A549 (cell line): ENCODE data around the gene ST8SIA2. TPM values are rescaled to one million over a fixed set of nuclear protein-coding genes. Genes with fewer than 3 reads are reported as not detected.
A peak's percentile ranks its signal among the peaks of the same experiment; 100 is the strongest.

Experiments
- ATAC-seq, 2 experiments: fragments of 200-7000 bp in 1 of 2; fragments of >200 bp in 1 of 2; cut with Nextera tagmentation in 1 of 2; cut with Tn5 transposase in 1 of 2; 3 replicates each; pipeline versions ENCODE4 v1.8.0 to v1.9.1; 2018 to 2020; ENCODE audit warnings: mild to moderate bottlenecking in 1 of 2, moderate library complexity in 1 of 2
- CTCF ChIA-PET: fragments of 300-600 bp; sonication (Branson Sonifier 250); formaldehyde crosslinking; extraction: SDS; loops from one replicate; lab custom pipeline; 2021; ENCODE audit warnings: antibody characterized with exemption, inconsistent platforms; lab: Yijun Ruan, JAX
- POLR2A ChIA-PET: fragments of 350-600 bp; formaldehyde crosslinking; extraction: SDS; loops from one replicate; lab custom pipeline; 2021; ENCODE audit warnings: antibody characterized with exemption, inconsistent platforms; lab: Yijun Ruan, JAX
- DNase-seq, 2 experiments: peaks; one replicate each; pipeline versions ENCODE4 v3.0.0 to v3.0.0-alpha.2; 2011 to 2016; ENCODE audit warnings: low read depth in 1 of 2, low spot score in 1 of 2
- FAIRE-seq: peaks from 2 replicates; lab custom pipeline; 2011; peaks lifted over from hg19 to GRCh38; lab: Jason Lieb, UNC
- H3K27ac ChIP-seq, 2 experiments: fragments of >200 bp; sonication (Bioruptor Twin); formaldehyde crosslinking; 3 replicates each; pipeline ENCODE4 v1.5.1; 2016 to 2017
- H3K4me1 ChIP-seq: fragments of >200 bp; sonication (Bioruptor Twin); formaldehyde crosslinking; 3 replicates; pipeline ENCODE4 v1.6.1; 2016
- H3K4me2 ChIP-seq: fragments of >200 bp; sonication (Bioruptor Twin); formaldehyde crosslinking; 3 replicates; pipeline ENCODE4 v1.6.1; 2016
- H3K4me3 ChIP-seq: fragments of >200 bp; sonication (Bioruptor Twin); formaldehyde crosslinking; 3 replicates; pipeline ENCODE4 v1.5.1; 2016
- H3K9me3 ChIP-seq: fragments of >200 bp; sonication (Bioruptor Twin); formaldehyde crosslinking; 3 replicates; pipeline ENCODE4 v1.6.1; 2016
- CHD2 ChIP-seq: fragments of 150-350 bp; IDR thresholded peaks from 2 replicates; pipeline ENCODE4 v1.6.1; 2014; ENCODE audit warnings: low read length; ENCODE audit not compliant: partially characterized antibody
- E2F6 ChIP-seq: IDR thresholded peaks from 2 replicates; pipeline ENCODE4 v1.6.1; 2012; ENCODE audit warnings: low read depth, borderline replicate concordance
- EHF ChIP-seq: fragments of 250-450 bp; sonication (Bioruptor Pico); IDR thresholded peaks from 2 replicates; pipeline ENCODE4 v1.5.0; 2020; ENCODE audit warnings: mild to moderate bottlenecking
- EHMT2 ChIP-seq: fragments of 200-600 bp; sonication (generic); IDR thresholded peaks from 2 replicates; pipeline ENCODE4 v1.6.1; 2016; ENCODE audit warnings: antibody characterized with exemption, low read depth, mild to moderate bottlenecking, moderate library complexity
- FOSL2 ChIP-seq, 2 experiments: fragments of 450-650 bp in 1 of 2; fragments of >200 bp in 1 of 2; sonication (Bioruptor Twin) in 1 of 2; formaldehyde crosslinking; IDR thresholded peaks; 2 replicates each; pipeline versions ENCODE4 v1.5.0 to v1.6.1; 2016 to 2020; ENCODE audit warnings: mild to moderate bottlenecking in 1 of 2, moderate library complexity in 1 of 2
- FOXS1 ChIP-seq: fragments of 250-450 bp; sonication (Bioruptor Pico); IDR thresholded peaks from 2 replicates; pipeline ENCODE4 v1.5.0; 2020; ENCODE audit warnings: mild to moderate bottlenecking, moderate library complexity
- HDAC2 ChIP-seq: fragments of 200-600 bp; sonication (generic); IDR thresholded peaks from 2 replicates; pipeline ENCODE4 v1.6.1; 2016
- HMGXB4 ChIP-seq: fragments of 250-450 bp; sonication (Bioruptor Pico); IDR thresholded peaks from 2 replicates; pipeline ENCODE4 v1.5.0; 2021; ENCODE audit warnings: mild to moderate bottlenecking, moderate library complexity, borderline replicate concordance
- HOXB13 ChIP-seq: fragments of 250-450 bp; sonication (Bioruptor Pico); IDR thresholded peaks from 2 replicates; pipeline ENCODE4 v1.5.0; 2020; ENCODE audit warnings: low read depth, mild to moderate bottlenecking, moderate library complexity
- HOXB5 ChIP-seq: fragments of 250-450 bp; sonication (Bioruptor Pico); IDR thresholded peaks from 2 replicates; pipeline ENCODE4 v1.5.0; 2020; ENCODE audit warnings: mild to moderate bottlenecking, moderate library complexity
- JUNB ChIP-seq: fragments of >200 bp; sonication (Bioruptor Twin); formaldehyde crosslinking; IDR thresholded peaks from 2 replicates; pipeline ENCODE4 v1.6.1; 2016
- KDM1A ChIP-seq: fragments of 200-600 bp; sonication (generic); IDR thresholded peaks from 2 replicates; pipeline ENCODE4 v1.6.1; 2016; ENCODE audit warnings: low read depth, mild to moderate bottlenecking
- KDM5A ChIP-seq: fragments of 200-600 bp; sonication (generic); IDR thresholded peaks from 2 replicates; pipeline ENCODE4 v1.6.1; 2016; ENCODE audit warnings: antibody characterized with exemption, mild to moderate bottlenecking
- MAX ChIP-seq: IDR thresholded peaks from 2 replicates; pipeline ENCODE4 v1.6.1; 2012
- MAZ ChIP-seq: fragments of 150-350 bp; IDR thresholded peaks from 2 replicates; pipeline ENCODE4 v1.6.1; 2014; ENCODE audit warnings: antibody characterized with exemption, low read depth, low read length, borderline replicate concordance
- NFE2L2 ChIP-seq: fragments of 150-350 bp; conservative IDR thresholded peaks from 2 replicates; pipeline ENCODE4 v1.6.1; 2014; ENCODE audit warnings: low read length
- PHF8 ChIP-seq: fragments of 200-600 bp; sonication (generic); IDR thresholded peaks from 2 replicates; pipeline ENCODE4 v1.6.1; 2016; ENCODE audit warnings: low read depth, mild to moderate bottlenecking, antibody characterized with exemption, moderate library complexity, borderline replicate concordance
- POLR2AphosphoS2 ChIP-seq: conservative IDR thresholded peaks from 2 replicates; pipeline ENCODE4 v1.6.1; 2012; ENCODE audit warnings: low read length, improper control_type of control experiment, inconsistent platforms
- RCOR1 ChIP-seq: fragments of 150-350 bp; IDR thresholded peaks from 2 replicates; pipeline ENCODE4 v1.6.1; 2014; ENCODE audit warnings: antibody characterized with exemption, low read length, low read depth
- RFX5 ChIP-seq: fragments of 450-650 bp; IDR thresholded peaks from 2 replicates; pipeline ENCODE4 v1.7.1; 2014; ENCODE audit warnings: antibody characterized with exemption, mild to moderate bottlenecking, moderate library complexity
- SREBF2 ChIP-seq: fragments of 450-650 bp; IDR thresholded peaks from 2 replicates; pipeline ENCODE4 v1.6.1; 2014; ENCODE audit warnings: mild to moderate bottlenecking, moderate library complexity
- TP53 ChIP-seq: fragments of 250-450 bp; sonication (Bioruptor Pico); IDR thresholded peaks from 2 replicates; pipeline ENCODE4 v1.5.0; 2021; ENCODE audit warnings: mild to moderate bottlenecking, moderate library complexity
- ZFP36 ChIP-seq: fragments of 450-650 bp; IDR thresholded peaks from 2 replicates; pipeline ENCODE4 v1.6.1; 2014; ENCODE audit warnings: borderline replicate concordance; ENCODE audit not compliant: partially characterized antibody
- ZNF302 ChIP-seq: fragments of 250-450 bp; sonication (Bioruptor Pico); IDR thresholded peaks from 2 replicates; pipeline ENCODE4 v1.9.0; 2021; ENCODE audit warnings: inconsistent platforms, mild to moderate bottlenecking, moderate library complexity
- ZSCAN20 ChIP-seq: fragments of 250-450 bp; sonication (Bioruptor Pico); IDR thresholded peaks from 2 replicates; pipeline ENCODE4 v1.8.0; 2022; ENCODE audit warnings: mild to moderate bottlenecking, moderate library complexity
- whole genome bisulfite sequencing: methylation state at CpG from one replicate; pipeline ENCODE4 v1.1.6; 2017; ENCODE audit errors: missing lambda C conversion rate; 5-methylcytosine and 5-hydroxymethylcytosine counted together
- polyA plus RNA-seq, 4 experiments: library from polyadenylated mRNA; depleted of rRNA in 3 of 4; stranded (reverse); fragments of >200 nt; fragmentation: RNase III in 1 of 4; extraction: RNeasy Plus Mini Kit Qiagen cat#74134 plus additional on column Dnase treatment in 1 of 4; gene quantifications; 2 replicates in 3 of 4; 3 replicates in 1 of 4; pipeline ENCODE4 v1.2.3, GENCODE V29; 2011 to 2017

ST8SIA2 gene
- polyA plus RNA-seq, 2 of the 4 experiments (the other 2 are of a cell fraction), result 0.22 to 0.41 TPM

- peaks cover 14% of the 10 kb centered on the region for H3K4me1 ChIP-seq
- H3K4me3 ChIP-seq, result no peak overlapping the region
- TF ChIP-seq PHF8, result no peak
- TF ChIP-seq SREBF2, result no peak
- WGBS, result 72% methylated on average over 7 of the region's 7 CpGs
- H3K4me2 ChIP-seq, result no peak overlapping the region
- H3K9me3 ChIP-seq, result no peaks in the 10 kb centered on the region
- H3K27ac ChIP-seq, result no peak overlapping the region
- ATAC-seq, result 0 out of 6 replicates have a peak, but pooled peaks of 1 of the 2 experiments have one; percentile 16
- ChIA-PET CTCF (interaction anchor here (0.6 to 1.1 kb wide), 4 partner anchors 8 to 1053 kb away, joined by 3 to 4 read pairs (median 3); no protein-coding TSS in a partner anchor), POLR2A (no interaction called here)
- FAIRE-seq, result no peak
- DNase-seq, result no peak
These were observed 25.2 kb downstream of the ST8SIA2 start for GRCh38 chr15:92418864-92419263.

- TF ChIP-seq KDM1A, result no peak
- TF ChIP-seq EHMT2, result no peak
- TF ChIP-seq HOXB5 (CRISPR knock-in tag), result no peak
- TF ChIP-seq RFX5, result no peak
- no peak for TF ChIP-seq TP53 (CRISPR knock-in tag)
- TF ChIP-seq PHF8, result no peak
- TF ChIP-seq RCOR1, result no peak
- no peak for TF ChIP-seq EHF
- TF ChIP-seq, all 56 proteins: peak for 0
- FAIRE-seq (no peak), ATAC-seq (peak in 1 of 2 experiments; percentile 39; a peak in 2 of 6 replicates), DNase-seq (no peak)
- Histone ChIP-seq H3K4me3 (no peak overlapping the region), H3K27ac (peak overlapping the region in 1 of 2 experiments; percentile 46; a peak in 2 of 6 replicates), H3K4me2 (peak overlapping the region; percentile 35; the same call in 1 of the 3 replicates), H3K4me1 (peaks cover 9% of the 10 kb centered on the region), H3K9me3 (no peaks in the 10 kb centered on the region)
- POLR2A ChIA-PET, result no interaction called here
- CTCF ChIA-PET, result interaction anchor here (1.2 to 1.4 kb wide), 4 partner anchors 8 to 15 kb away, joined by 3 to 4 read pairs (median 4); no protein-coding TSS in a partner anchor
- WGBS, result 41% methylated on average over 1 of the region's 1 CpG
These were observed 28.3 kb downstream of the ST8SIA2 start for GRCh38 chr15:92421976-92422375.

- Histone ChIP-seq H3K9me3 (no peaks in the 10 kb centered on the region), H3K27ac (no peak overlapping the region), H3K4me3 (no peak overlapping the region), H3K4me2 (no peak overlapping the region), H3K4me1 (peaks cover 28% of the 10 kb centered on the region)
- WGBS, result 67% methylated on average over 12 of the region's 12 CpGs
- TF ChIP-seq TP53 (CRISPR knock-in tag) (no peak), CHD2 (no peak), ZSCAN20 (CRISPR knock-in tag) (no peak), KDM1A (no peak), MAX (no peak), HDAC2 (no peak), HOXB5 (CRISPR knock-in tag) (no peak), POLR2AphosphoS2 (no peak), EHMT2 (no peak)
- ATAC-seq, result no peak
- no peak for FAIRE-seq
- no peak for DNase-seq
- ChIA-PET CTCF (interaction anchor here (0.6 to 1.5 kb wide), 2 partner anchors 11 to 313 kb away, joined by 3 to 4 read pairs; no protein-coding TSS in a partner anchor), POLR2A (no interaction called here)
These were observed 32.0 kb downstream of the ST8SIA2 start for GRCh38 chr15:92425578-92426225.

GRCh38 chr15:92429378-92430068, 35.8 kb downstream of the ST8SIA2 start:
- 48% methylated on average over 2 of the region's 2 CpGs for WGBS
- FAIRE-seq, result peak; percentile 93
- Histone ChIP-seq H3K4me2 (peak overlapping the region; percentile 35), H3K27ac (peak overlapping the region; percentile 66 to 85), H3K4me3 (no peak overlapping the region), H3K4me1 (peaks cover 19% of the 10 kb centered on the region), H3K9me3 (no peaks in the 10 kb centered on the region)
- POLR2A ChIA-PET, result no interaction called here
- CTCF ChIA-PET, result interaction anchor here (1.1 to 1.8 kb wide), 3 partner anchors 8 to 285 kb away, joined by 3 to 6 read pairs (median 4); no protein-coding TSS in a partner anchor
- DNase-seq, result peak; percentile 72 to 81
- peak; percentile 89 to 90 for ATAC-seq
- no peak for TF ChIP-seq HMGXB4 (CRISPR knock-in tag)
- TF ChIP-seq FOXS1 (CRISPR knock-in tag), result 0 out of 2 replicates have a peak, but pooled peaks have one; percentile 30
- peak; percentile 98 for TF ChIP-seq NFE2L2
- TF ChIP-seq ZNF302 (CRISPR knock-in tag), result peak; percentile 77; the same call in 1 of the 2 replicates
- TF ChIP-seq MAX, result peak; percentile 61
- no peak for TF ChIP-seq MAZ
- peak; percentile 60 for TF ChIP-seq FOSL2 (IDR thresholded peaks at IDR 0.05)
- peak; percentile 86 for TF ChIP-seq FOSL2 (CRISPR knock-in tag; IDR thresholded peaks at IDR 0.05)
- TF ChIP-seq HOXB5 (CRISPR knock-in tag), result peak; percentile 85
- peak; percentile 53 for TF ChIP-seq ZFP36
- peak; percentile 40; the same call in 1 of the 2 replicates for TF ChIP-seq HOXB13 (CRISPR knock-in tag)
- TF ChIP-seq RCOR1, result no peak
- TF ChIP-seq JUNB, result 0 out of 2 replicates have a peak, but pooled peaks have one; percentile 40
- peak; percentile 31; the same call in 1 of the 2 replicates for TF ChIP-seq E2F6
- no peak for TF ChIP-seq KDM5A
- no peak for TF ChIP-seq SREBF2
